Measurements from ENCODE around the gene PDE3A. TPM values are rescaled to one million over a fixed set of nuclear protein-coding genes. Genes with fewer than 3 reads are reported as not detected.

Gene PDE3A
- total and polyA plus RNA-seq, 8 donors: 4.9 to 16.5 (median 12.6) TPM

DNA sequence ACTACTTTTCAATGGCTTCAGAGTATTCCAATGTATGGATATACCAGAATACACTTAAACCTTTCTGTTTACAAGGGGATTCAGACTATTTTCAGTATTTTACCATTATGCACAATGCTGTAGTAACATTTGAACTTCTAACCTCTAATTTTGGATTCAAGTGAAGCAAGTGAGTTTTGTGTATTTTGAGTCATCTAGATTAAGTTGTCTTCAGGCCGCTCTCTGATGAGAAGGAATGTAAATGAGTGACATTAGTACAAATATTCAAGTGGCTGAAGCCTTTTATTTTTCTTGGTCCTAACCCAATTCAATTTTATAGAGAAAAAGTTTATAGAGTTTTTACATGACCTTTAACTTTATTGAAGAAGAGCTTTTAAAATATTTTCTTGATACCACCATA is 125.6 kb downstream of the PDE3A start:
- ATAC-seq: no peak
- 55 to 62% methylated on average over 1 of the region's 1 CpG for WGBS, 2 donors
- Histone ChIP-seq H3K9me3 (no peaks in the 10 kb centered on the region), H3K4me3 (no peak overlapping the region), H3K27ac (no peak overlapping the region), H3K27me3 (no peaks in the 10 kb centered on the region), H3K36me3 (no peaks in the 10 kb centered on the region), H3K4me1 (no peaks in the 10 kb centered on the region)
- intact Hi-C loops (cut with DNase I): no loop called here
- no peak for DNase-seq
- TF ChIP-seq, protein P1, sequence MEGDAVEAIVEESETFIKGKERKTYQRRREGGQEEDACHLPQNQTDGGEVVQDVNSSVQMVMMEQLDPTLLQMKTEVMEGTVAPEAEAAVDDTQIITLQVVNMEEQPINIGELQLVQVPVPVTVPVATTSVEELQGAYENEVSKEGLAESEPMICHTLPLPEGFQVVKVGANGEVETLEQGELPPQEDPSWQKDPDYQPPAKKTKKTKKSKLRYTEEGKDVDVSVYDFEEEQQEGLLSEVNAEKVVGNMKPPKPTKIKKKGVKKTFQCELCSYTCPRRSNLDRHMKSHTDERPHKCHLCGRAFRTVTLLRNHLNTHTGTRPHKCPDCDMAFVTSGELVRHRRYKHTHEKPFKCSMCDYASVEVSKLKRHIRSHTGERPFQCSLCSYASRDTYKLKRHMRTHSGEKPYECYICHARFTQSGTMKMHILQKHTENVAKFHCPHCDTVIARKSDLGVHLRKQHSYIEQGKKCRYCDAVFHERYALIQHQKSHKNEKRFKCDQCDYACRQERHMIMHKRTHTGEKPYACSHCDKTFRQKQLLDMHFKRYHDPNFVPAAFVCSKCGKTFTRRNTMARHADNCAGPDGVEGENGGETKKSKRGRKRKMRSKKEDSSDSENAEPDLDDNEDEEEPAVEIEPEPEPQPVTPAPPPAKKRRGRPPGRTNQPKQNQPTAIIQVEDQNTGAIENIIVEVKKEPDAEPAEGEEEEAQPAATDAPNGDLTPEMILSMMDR (IDR thresholded peaks at IDR 0.05): no peak
- FAIRE-seq: no peak

DNA sequence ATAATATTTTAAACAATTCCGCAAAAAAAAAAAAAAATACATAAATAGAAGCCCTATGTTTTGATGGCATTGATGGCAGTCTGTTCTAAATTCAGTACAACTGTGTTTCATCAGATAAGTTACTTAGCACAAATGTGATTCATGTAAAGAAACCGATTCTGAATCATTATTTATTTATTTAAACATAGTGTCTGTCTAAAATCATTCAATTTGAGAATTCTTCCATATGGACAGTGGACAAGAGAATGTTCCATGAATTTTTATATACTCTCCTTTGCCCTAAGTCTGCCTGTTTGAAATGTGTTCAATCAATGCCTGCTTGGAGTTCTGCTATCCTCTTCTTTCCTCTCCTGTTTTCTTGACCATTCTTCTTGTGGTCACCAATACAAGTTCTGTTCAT is 126.5 kb downstream of the PDE3A start:
- intact Hi-C loops (cut with DNase I): no loop called here
- FAIRE-seq (no peak), DNase-seq (no peak), ATAC-seq (no peak)
- Histone ChIP-seq H3K27ac (no peak overlapping the region), H3K4me1 (no peaks in the 10 kb centered on the region), H3K4me3 (no peak overlapping the region), H3K27me3 (no peaks in the 10 kb centered on the region), H3K36me3 (no peaks in the 10 kb centered on the region), H3K9me3 (no peaks in the 10 kb centered on the region)
- WGBS, 2 donors: 60 to 76% methylated on average over 2 of the region's 2 CpGs
- TF ChIP-seq, protein P1 (IDR thresholded peaks at IDR 0.05): no peak

DNA sequence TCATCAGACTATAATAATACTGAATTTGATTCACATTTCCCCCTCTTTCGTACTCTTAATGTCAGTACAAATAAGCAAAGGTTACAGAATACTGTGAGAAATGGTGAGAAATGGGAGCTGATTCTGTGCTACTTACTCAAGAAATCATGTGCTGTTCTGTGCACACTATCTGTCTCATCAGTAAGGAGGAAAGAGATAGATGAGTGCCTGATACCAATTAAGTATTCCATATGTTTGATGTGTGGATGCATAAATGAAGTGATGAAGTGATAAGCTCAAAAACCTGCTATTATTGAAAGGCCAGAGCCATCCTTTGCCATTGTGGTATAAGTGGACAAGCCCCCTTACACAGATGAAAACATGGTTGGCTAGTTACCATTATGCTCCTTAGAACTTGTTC is 127.7 kb downstream of the PDE3A start:
- no peaks in the 10 kb centered on the region for H3K4me1 ChIP-seq
- no peaks in the 10 kb centered on the region for H3K27me3 ChIP-seq
- no peak for ATAC-seq
- TF ChIP-seq, protein P1 (IDR thresholded peaks at IDR 0.05): no peak
- no peaks in the 10 kb centered on the region for H3K9me3 ChIP-seq
- FAIRE-seq: no peak
- DNase-seq: no peak
- WGBS, 2 donors: 79 to 90% methylated on average over 1 of the region's 1 CpG
- H3K36me3 ChIP-seq: no peaks in the 10 kb centered on the region
- H3K27ac ChIP-seq: no peak overlapping the region
- intact Hi-C loops (cut with DNase I): no loop called here
- H3K4me3 ChIP-seq: no peak overlapping the region

DNA sequence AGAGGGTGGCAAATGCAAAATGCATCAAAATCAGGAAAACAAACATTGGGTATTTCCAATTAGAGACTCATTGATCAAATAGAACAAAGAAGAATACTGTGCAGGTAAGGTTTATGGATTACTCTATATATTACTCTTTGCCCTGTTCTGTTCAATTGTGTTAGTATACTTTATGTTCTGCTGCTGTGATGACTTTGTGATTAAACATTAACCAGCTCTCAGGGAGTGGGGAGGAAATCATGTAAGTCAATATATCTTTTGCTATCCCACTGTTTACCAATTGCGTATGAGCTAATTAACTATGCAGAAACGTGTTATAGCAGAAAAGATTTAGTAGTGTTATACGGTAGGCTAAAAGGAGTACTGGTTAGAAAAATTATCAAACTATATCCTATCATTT is 129.4 kb downstream of the PDE3A start:
- ATAC-seq: no peak
- WGBS, 2 donors: 23 to 52% methylated on average over 3 of the region's 3 CpGs
- no peaks in the 10 kb centered on the region for H3K36me3 ChIP-seq
- intact Hi-C loops (cut with DNase I): no loop called here
- DNase-seq: no peak
- no peaks in the 10 kb centered on the region for H3K4me1 ChIP-seq
- no peaks in the 10 kb centered on the region for H3K27me3 ChIP-seq
- no peak overlapping the region for H3K27ac ChIP-seq
- no peak overlapping the region for H3K4me3 ChIP-seq
- TF ChIP-seq, protein P1 (IDR thresholded peaks at IDR 0.05): no peak
- H3K9me3 ChIP-seq: no peaks in the 10 kb centered on the region
- FAIRE-seq: no peak

DNA sequence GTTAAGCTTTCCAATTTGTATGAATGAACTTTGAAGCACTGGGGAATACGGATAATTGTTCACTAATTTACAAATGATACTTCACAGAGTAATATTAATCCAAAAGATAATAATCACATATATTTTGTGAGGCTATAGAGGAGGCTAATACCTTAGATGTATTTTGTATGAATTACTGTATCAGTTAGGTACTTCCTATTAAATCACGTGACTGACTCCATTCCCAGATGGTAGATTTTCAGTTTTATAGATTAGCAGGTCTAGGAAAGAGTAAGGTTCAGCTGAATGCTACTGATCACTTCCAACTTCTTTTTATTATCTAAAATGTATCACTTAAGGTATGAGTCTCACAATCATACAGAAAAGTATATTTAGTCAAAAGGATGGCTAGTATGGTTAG is 133.6 kb downstream of the PDE3A start:
- no peak for ATAC-seq
- Histone ChIP-seq H3K9me3 (no peaks in the 10 kb centered on the region), H3K27ac (no peak overlapping the region), H3K4me1 (no peaks in the 10 kb centered on the region), H3K4me3 (no peak overlapping the region), H3K27me3 (no peaks in the 10 kb centered on the region), H3K36me3 (no peaks in the 10 kb centered on the region)
- intact Hi-C loops (cut with DNase I): no loop called here
- 66 to 80% methylated on average over 2 of the region's 2 CpGs for WGBS, 2 donors
- FAIRE-seq: no peak
- TF ChIP-seq, protein P1 (IDR thresholded peaks at IDR 0.05): no peak
- no peak for DNase-seq

Measured in pancreas (tissue), 10 donors.